C4-2B (cell line): ENCODE measurements around the gene TNRC18.
A peak's percentile ranks its signal among the peaks of the same experiment; 100 is the strongest.

Source experiments
- H3K27ac ChIP-seq: fragments of 450-650 bp; 2 replicates; pipeline ENCODE4 v1.5.1; 2017
- CTCF ChIP-seq: fragments of 450-650 bp; conservative IDR thresholded peaks from 2 replicates; pipeline ENCODE4 v1.5.1; 2017; ENCODE audit warnings: mild to moderate bottlenecking
- ZFX ChIP-seq: fragments of 450-650 bp; IDR thresholded peaks from 2 replicates; pipeline ENCODE4 v1.6.1; 2017

TNRC18 gene

GRCh38 chr7:5420067-5420880 is 3.4 kb downstream of the TNRC18 start:
- H3K27ac ChIP-seq, result peak overlapping the region; percentile 100
- TF ChIP-seq CTCF (no peak), ZFX (no peak)

- TF ChIP-seq CTCF (no peak), ZFX (no peak)
- peak overlapping the region; percentile 100 for H3K27ac ChIP-seq
Measured at GRCh38 chr7:5419539-5420066, 4.0 kb downstream of the TNRC18 start.

GRCh38 chr7:5418285-5418582 is 5.4 kb downstream of the TNRC18 start:
- TF ChIP-seq CTCF (no peak), ZFX (no peak)
- H3K27ac ChIP-seq, result peak overlapping the region; percentile 100

- TF ChIP-seq CTCF (no peak), ZFX (no peak)
- peak overlapping the region; percentile 100 for H3K27ac ChIP-seq
Measured at GRCh38 chr7:5417106-5418071, 6.2 kb downstream of the TNRC18 start.

GRCh38 chr7:5414916-5415315 is 8.7 kb downstream of the TNRC18 start:
- TF ChIP-seq CTCF (no peak), ZFX (no peak)
- no peak overlapping the region for H3K27ac ChIP-seq

- H3K27ac ChIP-seq, result peak overlapping the region; percentile 14; the same call in 1 of the 2 replicates
- TF ChIP-seq CTCF, result no peak
- TF ChIP-seq ZFX, result no peak
Measured at GRCh38 chr7:5413449-5413786, 10.2 kb downstream of the TNRC18 start.

- TF ChIP-seq CTCF (no peak), ZFX (no peak)
Measured at GRCh38 chr7:5408777-5409176, 14.9 kb downstream of the TNRC18 start.

More at GRCh38 chr7:5408777-5409176, 14.9 kb downstream of the TNRC18 start:
- H3K27ac ChIP-seq, result no peak overlapping the region
